CD4-positive, CD25-positive, alpha-beta regulatory T cell (primary cell): ENCODE measurements around the gene MISFA. TPM values are rescaled to one million over a fixed set of nuclear protein-coding genes. Genes with fewer than 3 reads are reported as not detected.

Experiments used
- ATAC-seq, 2 donors: fragments of 150-1000 bp; cut with Tn5 transposase; one replicate each; pipeline ENCODE4 v1.10.0; 2021; ENCODE audit warnings: low read depth in 2 of 2, moderate number of reproducible peaks in 2 of 2, moderate library complexity in 1 of 2
- DNase-seq, 3 donors: peaks; one replicate each; pipeline versions ENCODE4 v3.0.0 to v3.0.0-alpha.2; 2012 to 2022; ENCODE audit warnings: mixed read lengths in 1 of 3
- H3K27ac ChIP-seq: one replicate; pipeline ENCODE4 v1.7.0; 2013; ENCODE audit warnings: mild to moderate bottlenecking, low read length; ENCODE audit not compliant: insufficient read depth, poor library complexity, severe bottlenecking
- H3K27me3 ChIP-seq: one replicate; pipeline ENCODE4 v1.7.0; 2013; ENCODE audit warnings: low read length; ENCODE audit not compliant: control insufficient read depth, insufficient read depth
- H3K36me3 ChIP-seq: one replicate; pipeline ENCODE4 v1.7.0; 2013; ENCODE audit warnings: mild to moderate bottlenecking, low read length, moderate library complexity; ENCODE audit not compliant: control insufficient read depth, insufficient read depth
- H3K4me1 ChIP-seq: 2 replicates; pipeline ENCODE4 v1.7.0; 2013; ENCODE audit warnings: mild to moderate bottlenecking, low read length; ENCODE audit not compliant: insufficient read depth, control insufficient read depth, poor library complexity, severe bottlenecking
- H3K4me3 ChIP-seq: one replicate; pipeline ENCODE4 v1.7.0; 2013; ENCODE audit warnings: low read depth, mild to moderate bottlenecking, low read length, moderate library complexity
- H3K9me3 ChIP-seq, 2 experiments: 1 replicate in 1 of 2; 2 replicates in 1 of 2; pipeline ENCODE4 v1.7.0; 2013; ENCODE audit warnings: low read length in 2 of 2, mild to moderate bottlenecking in 1 of 2, moderate library complexity in 1 of 2; ENCODE audit not compliant: control insufficient read depth in 2 of 2
- H3K27ac Mint-ChIP-seq, 3 donors: one replicate each; pipeline ENCODE4 v1.8.0; 2020 to 2022; ENCODE audit warnings: mild to moderate bottlenecking in 3 of 3, mixed read lengths in 3 of 3, moderate library complexity in 2 of 3
- H3K27me3 Mint-ChIP-seq: one replicate; pipeline ENCODE4 v1.8.0; 2022; ENCODE audit warnings: mild to moderate bottlenecking, mixed read lengths
- H3K36me3 Mint-ChIP-seq: one replicate; pipeline ENCODE4 v1.8.0; 2020; ENCODE audit warnings: mixed read lengths
- H3K4me1 Mint-ChIP-seq, 4 donors: one replicate each; pipeline ENCODE4 v1.8.0; 2020 to 2022; ENCODE audit warnings: mixed read lengths in 4 of 4, mild to moderate bottlenecking in 1 of 4
- H3K4me3 Mint-ChIP-seq, 4 donors: one replicate each; pipeline ENCODE4 v1.8.0; 2020 to 2022; ENCODE audit warnings: mild to moderate bottlenecking in 4 of 4, mixed read lengths in 4 of 4, moderate library complexity in 3 of 4
- H3K9me3 Mint-ChIP-seq, 7 donors: one replicate each; pipeline ENCODE4 v1.8.0; 2020 to 2022; ENCODE audit warnings: mixed read lengths in 7 of 7, mild to moderate bottlenecking in 3 of 7, moderate library complexity in 2 of 7
- polyA plus RNA-seq, 4 donors: library from polyadenylated mRNA; unstranded; fragments of 300-500 nt; fragmentation: Illumina TruSeq; gene quantifications; one replicate each; pipeline ENCODE4 v1.2.3, GENCODE V29; 2021
- total RNA-seq: library from RNA; stranded (reverse); gene quantifications from one replicate; pipeline ENCODE4 v1.2.3, GENCODE V29; 2022

Gene MISFA
- total and polyA plus RNA-seq, 5 donors from 2014 or later, result 0.49 to 1.1 (median 0.75) TPM; not detected in 2

- no peaks in the 10 kb centered on the region for H3K36me3 ChIP-seq
- no peaks in the 10 kb centered on the region for H3K4me1 ChIP-seq
- ATAC-seq (no peak), DNase-seq (no peak)
- Mint-ChIP-seq H3K9me3 (peaks cover 0 to 2% (median 0%) of the 10 kb centered on the region in 7 donors), H3K4me3 (no peak overlapping the region), H3K4me1 (peaks cover 0 to 10% (median 6%) of the 10 kb centered on the region in 4 donors), H3K27me3 (no peaks in the 10 kb centered on the region), H3K27ac (peak overlapping the region in 2 of 3 donors; percentile 36 to 44), H3K36me3 (no peaks in the 10 kb centered on the region)
- H3K27ac ChIP-seq, result no peak overlapping the region
- no peaks in the 10 kb centered on the region for H3K27me3 ChIP-seq
- no peaks in the 10 kb centered on the region for H3K9me3 ChIP-seq
- H3K4me3 ChIP-seq, result no peak overlapping the region
Observed at GRCh38 chr11:18650353-18650752, 50.8 kb downstream of the MISFA start.

DNA sequence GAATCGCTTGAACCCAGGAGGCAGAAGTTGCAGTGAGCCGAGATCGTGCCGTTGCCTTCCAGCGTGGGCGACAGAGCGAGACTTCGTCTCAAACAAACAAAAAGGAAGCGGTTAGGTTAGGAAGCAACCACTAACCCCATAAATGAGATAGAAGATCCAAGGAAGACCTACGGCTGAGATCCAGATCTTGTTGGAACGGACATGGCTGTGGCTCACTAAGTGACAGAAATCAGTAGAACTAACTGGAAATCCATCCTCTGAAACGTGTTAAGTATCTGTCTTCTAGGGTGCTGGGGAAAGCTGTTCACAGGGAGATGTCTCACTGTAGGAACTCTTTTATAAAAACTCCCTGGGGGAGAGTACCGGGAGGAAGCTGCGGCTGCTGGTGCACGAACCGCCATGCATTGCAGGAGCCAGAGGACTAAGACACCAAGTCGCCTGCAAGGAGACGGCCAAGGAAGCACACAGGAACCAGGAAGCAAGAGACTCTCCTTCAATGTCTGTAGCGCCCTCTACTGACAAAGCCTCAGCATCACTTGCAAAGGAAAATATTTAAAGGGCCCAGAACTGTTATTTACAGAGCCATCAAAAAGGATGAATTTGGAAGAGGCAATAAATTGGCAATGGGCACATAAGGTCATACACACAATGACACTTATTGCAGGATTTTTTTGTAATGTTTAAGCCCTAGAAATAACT is 51.4 kb downstream of the MISFA start:
- Mint-ChIP-seq H3K4me1 (peaks cover 0 to 10% (median 6%) of the 10 kb centered on the region in 4 donors), H3K27me3 (no peaks in the 10 kb centered on the region), H3K27ac (peak overlapping the region in 1 of 3 donors; percentile 44), H3K4me3 (no peak overlapping the region), H3K9me3 (peaks cover 0 to 2% (median 0%) of the 10 kb centered on the region in 7 donors), H3K36me3 (no peaks in the 10 kb centered on the region)
- H3K36me3 ChIP-seq, result no peaks in the 10 kb centered on the region
- H3K4me1 ChIP-seq, result no peaks in the 10 kb centered on the region
- no peaks in the 10 kb centered on the region for H3K9me3 ChIP-seq
- H3K27me3 ChIP-seq, result no peaks in the 10 kb centered on the region
- DNase-seq (peak; percentile 8 to 82 (median 42)), ATAC-seq (no peak)
- H3K27ac ChIP-seq, result no peak overlapping the region
- no peak overlapping the region for H3K4me3 ChIP-seq

Other genes starting within 250 kb of the MISFA start
- gene LDHA, start 205.2 kb upstream of the MISFA start, total RNA-seq, result 234 TPM
- 100 to 1,000 TPM; 361 to 569 (median 446) TPM for gene LDHA, start 205.2 kb upstream of the MISFA start, polyA plus RNA-seq
- not detected for gene LDHC, start 187.5 kb upstream of the MISFA start, total RNA-seq
- gene LDHC, start 187.5 kb upstream of the MISFA start, polyA plus RNA-seq, result 1 to 10 TPM in 1 of 4 donors, not detected in 3; 3.1 TPM
- not detected for gene LDHAL6A, start 143.9 kb upstream of the MISFA start, total RNA-seq
- under 1 TPM in 1 of 4 donors, not detected in 3; 0.08 TPM for gene LDHAL6A, start 143.9 kb upstream of the MISFA start, polyA plus RNA-seq
- 18.8 TPM for gene TSG101, start 72.8 kb upstream of the MISFA start, total RNA-seq
- gene TSG101, start 72.8 kb upstream of the MISFA start, polyA plus RNA-seq, result 10 to 100 TPM; 62.8 to 87.2 (median 79.2) TPM
- gene UEVLD, start 11.1 kb upstream of the MISFA start, total RNA-seq, result 5.9 TPM
- 10 to 100 TPM in 1 of 4 donors, 1 to 10 TPM in 3; 5.6 to 11.6 (median 8.1) TPM for gene UEVLD, start 11.1 kb upstream of the MISFA start, polyA plus RNA-seq
- 62.0 TPM for gene SPTY2D1, start 34.6 kb downstream of the MISFA start, total RNA-seq
- gene SPTY2D1, start 34.6 kb downstream of the MISFA start, polyA plus RNA-seq, result 10 to 100 TPM; 11.2 to 13.5 (median 12.6) TPM
- 4.8 TPM for gene TMEM86A, start 99.0 kb downstream of the MISFA start, total RNA-seq
- 1 to 10 TPM in 3 of 4 donors, under 1 TPM in 1; 1.00 to 2.2 (median 1.2) TPM for gene TMEM86A, start 99.0 kb downstream of the MISFA start, polyA plus RNA-seq
- gene IGSF22, start 126.4 kb downstream of the MISFA start, total RNA-seq, result 2.1 TPM
- gene IGSF22, start 126.4 kb downstream of the MISFA start, polyA plus RNA-seq, result 1 to 10 TPM; 2.4 to 6.2 (median 3.4) TPM
- gene PTPN5, start 192.0 kb downstream of the MISFA start, total RNA-seq, result not detected
- gene PTPN5, start 192.0 kb downstream of the MISFA start, polyA plus RNA-seq, result not detected